Spleen (tissue), 11 donors: ENCODE results near the gene ZDBF2. TPM values are rescaled to one million over a fixed set of nuclear protein-coding genes. Genes with fewer than 3 reads are reported as not detected.

Experiments used
- DNase-seq: peaks from one replicate; pipeline ENCODE4 v3.0.0-alpha.2; 2020
- H3K27ac ChIP-seq, 8 donors: fragments of 200-600 bp; sonication (generic) in 7 of 8; 1 replicate in 4 of 8; 2 replicates in 4 of 8; pipeline versions ENCODE4 v1.5.0 to v1.8.0; 2016 to 2021; ENCODE audit warnings: inconsistent platforms in 4 of 8, mild to moderate bottlenecking in 4 of 8, moderate library complexity in 1 of 8
- H3K27me3 ChIP-seq, 7 donors: fragments of 200-600 bp; sonication (generic) in 6 of 7; replicated peaks in 1 of 7; 1 replicate in 4 of 7; 2 replicates in 3 of 7; pipeline versions ENCODE4 v1.5.0 to v1.8.0; 2016 to 2021; ENCODE audit warnings: inconsistent platforms in 3 of 7, mild to moderate bottlenecking in 1 of 7
- H3K36me3 ChIP-seq, 6 donors: fragments of 200-600 bp; sonication (generic) in 5 of 6; 1 replicate in 4 of 6; 2 replicates in 2 of 6; pipeline versions ENCODE4 v1.5.0 to v1.8.0; 2016 to 2021; ENCODE audit warnings: inconsistent platforms in 2 of 6
- H3K4me1 ChIP-seq, 6 donors: fragments of 200-600 bp; sonication (generic) in 5 of 6; 1 replicate in 3 of 6; 2 replicates in 3 of 6; pipeline versions ENCODE4 v1.5.0 to v1.8.0; 2016 to 2021; ENCODE audit warnings: inconsistent platforms in 3 of 6
- H3K4me3 ChIP-seq, 8 donors: fragments of 200-600 bp; sonication (generic) in 7 of 8; 1 replicate in 4 of 8; 2 replicates in 4 of 8; pipeline versions ENCODE4 v1.5.0 to v1.8.0; 2016 to 2021; ENCODE audit warnings: inconsistent platforms in 4 of 8, mild to moderate bottlenecking in 4 of 8, moderate library complexity in 2 of 8
- H3K9me3 ChIP-seq, 8 donors: fragments of 200-600 bp; sonication (generic) in 7 of 8; 1 replicate in 4 of 8; 2 replicates in 4 of 8; pipeline versions ENCODE4 v1.5.0 to v1.8.0; 2016 to 2021; ENCODE audit warnings: inconsistent platforms in 4 of 8
- POLR2A ChIP-seq, 3 donors: fragments of 450-650 bp; IDR thresholded peaks; one replicate each; pipeline ENCODE4 v1.5.1; 2017; ENCODE audit warnings: antibody characterized with exemption in 3 of 3, mild to moderate bottlenecking in 1 of 3
- POLR2AphosphoS5 ChIP-seq, 3 donors: sonication (generic); formaldehyde crosslinking; IDR thresholded peaks; one replicate each; pipeline ENCODE4 v1.5.1; 2017; ENCODE audit warnings: antibody characterized with exemption in 3 of 3
- WGBS, 5 donors: extraction: QIAGEN DNeasy Blood & Tissue Kit in 3 of 5; methylation state at CpG; one replicate each; pipeline versions ENCODE4 v1.1.5 to v1.1.7; 2013 to 2018; 5-methylcytosine and 5-hydroxymethylcytosine counted together
- intact Hi-C: fragments of 100-400 bp; cut with DNase I; formaldehyde crosslinking; loops from one replicate; pipeline ENCODE4 v1.15.0; 2023; ENCODE audit warnings: low total_unique reads
- polyA plus RNA-seq, 3 donors: library from polyadenylated mRNA; stranded (reverse); fragments of 200-250 nt; gene quantifications; one replicate each; pipeline ENCODE4 v1.2.1, GENCODE V29; 2013
- total RNA-seq, 7 donors: library from RNA; depleted of rRNA in 3 of 7; stranded (reverse); fragments of >200 nt in 3 of 7; fragmentation: NEBNext Ultra II Directional in 4 of 7; extraction: Animal tissue kit (Norgen Biotek cat#: 25700) in 4 of 7; gene quantifications; one replicate each; pipeline versions ENCODE4 v1.1.0 to v1.2.1, GENCODE V29; 2016 to 2021
- TF ChIP-seq, protein P1 (sequence below), 11 experiments: fragments of 200-600 bp in 7 of 11; fragments of 450-650 bp in 4 of 11; sonication (generic) in 4 of 11; IDR thresholded peaks in 8 of 11; conservative IDR thresholded peaks in 3 of 11; 1 replicate in 7 of 11; 2 replicates in 4 of 11; pipeline versions ENCODE4 v1.4.0 to v1.8.0; 2016 to 2021; ENCODE audit warnings: antibody characterized with exemption in 11 of 11, inconsistent platforms in 4 of 11, mild to moderate bottlenecking in 1 of 11
- donor health status: healthy with polysubstance abuse.
- donor health status: DM: no; HTN: no; CAD: no; lungs with moderate emphysema.
- donor health status: DM: no; HTN: no; CAD: no.
- donor health status: Bipolar disorder and iron deficiency.
- donor health status: healthy.
- donor health status: DM: no; HTN: no; CAD: no.
- donor health status: DM: yes; HTN: yes; CAD: no.

The ZDBF2 gene
- total and polyA plus RNA-seq, 10 donors = 1.2 to 14.7 (median 10.9) TPM

DNA sequence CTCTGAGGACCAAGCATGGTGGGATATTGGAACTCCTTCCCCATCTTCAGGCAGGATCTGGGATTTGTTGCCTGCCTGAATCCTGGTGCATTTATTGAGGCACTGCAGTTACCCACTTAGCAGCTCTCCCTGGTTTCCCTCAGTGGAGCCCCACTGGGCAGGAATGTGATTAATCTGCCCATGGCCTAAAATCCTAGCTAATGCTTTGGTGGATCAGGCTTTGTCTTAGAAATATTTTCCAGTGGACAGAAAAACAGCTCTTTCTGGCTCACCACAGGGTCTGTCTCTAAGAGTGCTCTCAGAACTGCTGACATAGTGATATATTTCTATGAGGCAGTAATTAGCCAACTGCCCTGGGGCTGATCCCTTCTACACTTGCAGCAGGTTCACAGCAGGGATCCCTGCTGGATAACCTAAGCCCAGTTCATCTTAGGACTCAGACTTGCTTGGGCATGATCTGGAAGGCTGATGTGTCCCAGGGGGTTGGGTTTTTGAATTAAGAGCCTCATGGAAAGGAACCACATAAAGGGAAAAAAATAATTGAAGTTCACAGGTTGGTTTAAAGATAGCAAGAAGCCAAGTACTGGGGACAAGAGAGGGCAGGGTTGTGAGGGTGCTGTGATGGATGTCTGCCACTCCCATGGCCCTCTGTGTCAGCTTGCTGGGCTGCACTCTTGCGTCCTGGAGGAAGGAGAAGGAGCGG, 44.3 kb upstream of the ZDBF2 start:
- Histone ChIP-seq H3K27ac (no peak overlapping the region), H3K4me3 (no peak overlapping the region), H3K27me3 (peaks cover 0 to 2% (median 0%) of the 10 kb centered on the region in 7 donors), H3K36me3 (no peaks in the 10 kb centered on the region), H3K9me3 (peaks cover 0 to 19% (median 10%) of the 10 kb centered on the region in 8 donors), H3K4me1 (no peaks in the 10 kb centered on the region)
- TF ChIP-seq, protein P1, sequence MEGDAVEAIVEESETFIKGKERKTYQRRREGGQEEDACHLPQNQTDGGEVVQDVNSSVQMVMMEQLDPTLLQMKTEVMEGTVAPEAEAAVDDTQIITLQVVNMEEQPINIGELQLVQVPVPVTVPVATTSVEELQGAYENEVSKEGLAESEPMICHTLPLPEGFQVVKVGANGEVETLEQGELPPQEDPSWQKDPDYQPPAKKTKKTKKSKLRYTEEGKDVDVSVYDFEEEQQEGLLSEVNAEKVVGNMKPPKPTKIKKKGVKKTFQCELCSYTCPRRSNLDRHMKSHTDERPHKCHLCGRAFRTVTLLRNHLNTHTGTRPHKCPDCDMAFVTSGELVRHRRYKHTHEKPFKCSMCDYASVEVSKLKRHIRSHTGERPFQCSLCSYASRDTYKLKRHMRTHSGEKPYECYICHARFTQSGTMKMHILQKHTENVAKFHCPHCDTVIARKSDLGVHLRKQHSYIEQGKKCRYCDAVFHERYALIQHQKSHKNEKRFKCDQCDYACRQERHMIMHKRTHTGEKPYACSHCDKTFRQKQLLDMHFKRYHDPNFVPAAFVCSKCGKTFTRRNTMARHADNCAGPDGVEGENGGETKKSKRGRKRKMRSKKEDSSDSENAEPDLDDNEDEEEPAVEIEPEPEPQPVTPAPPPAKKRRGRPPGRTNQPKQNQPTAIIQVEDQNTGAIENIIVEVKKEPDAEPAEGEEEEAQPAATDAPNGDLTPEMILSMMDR (IDR thresholded peaks at IDR 0.05 in 8 of 11, conservative IDR thresholded peaks at IDR 0.05 in 3 of 11) = no peak
- intact Hi-C loops = no loop called here
- WGBS, 5 donors = 60 to 78% (median 72%) methylated on average over 2 of the region's 2 CpGs
- no peak for DNase-seq

DNA sequence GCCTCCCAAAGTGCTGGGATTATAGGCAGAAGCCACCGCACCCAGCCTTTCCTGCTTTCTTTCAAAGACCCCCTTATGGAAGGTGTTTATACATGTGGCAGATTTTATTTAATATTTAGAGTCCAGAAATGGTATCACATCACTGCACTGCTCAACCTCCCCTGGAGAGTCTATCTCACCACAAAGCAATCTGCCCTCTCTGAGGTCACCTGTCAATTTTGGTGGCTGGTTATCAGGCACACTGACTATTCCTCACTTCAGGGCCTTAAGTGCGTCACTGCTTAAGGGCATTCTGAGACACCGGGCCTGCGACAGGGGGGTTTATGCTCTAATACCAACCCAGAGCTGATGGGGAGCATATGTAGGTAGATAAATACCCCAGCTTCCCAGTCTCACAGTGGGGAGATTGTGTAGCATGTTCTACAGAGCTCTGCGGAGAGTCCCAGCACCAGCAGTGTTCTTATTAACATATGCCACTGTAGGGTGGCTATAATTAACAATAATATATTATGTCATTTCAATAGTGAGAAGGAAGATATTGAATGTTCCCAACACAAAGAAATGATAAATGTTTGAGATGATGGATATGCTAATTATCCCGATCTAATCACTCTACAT, 42.7 kb upstream of the ZDBF2 start:
- Histone ChIP-seq H3K27me3 (peaks cover 0 to 5% (median 0%) of the 10 kb centered on the region in 7 donors), H3K9me3 (peaks cover 0 to 13% (median 5%) of the 10 kb centered on the region in 8 donors), H3K4me1 (no peaks in the 10 kb centered on the region), H3K4me3 (no peak overlapping the region), H3K27ac (no peak overlapping the region), H3K36me3 (no peaks in the 10 kb centered on the region)
- TF ChIP-seq, protein P1 (IDR thresholded peaks at IDR 0.05 in 8 of 11, conservative IDR thresholded peaks at IDR 0.05 in 3 of 11) = no peak
- no peak for TF ChIP-seq POLR2A (IDR thresholded peaks at IDR 0.05)
- no peak for DNase-seq
- 89 to 96% (median 93%) methylated on average over 6 of the region's 6 CpGs for WGBS, 5 donors
- intact Hi-C loops = no loop called here

DNA sequence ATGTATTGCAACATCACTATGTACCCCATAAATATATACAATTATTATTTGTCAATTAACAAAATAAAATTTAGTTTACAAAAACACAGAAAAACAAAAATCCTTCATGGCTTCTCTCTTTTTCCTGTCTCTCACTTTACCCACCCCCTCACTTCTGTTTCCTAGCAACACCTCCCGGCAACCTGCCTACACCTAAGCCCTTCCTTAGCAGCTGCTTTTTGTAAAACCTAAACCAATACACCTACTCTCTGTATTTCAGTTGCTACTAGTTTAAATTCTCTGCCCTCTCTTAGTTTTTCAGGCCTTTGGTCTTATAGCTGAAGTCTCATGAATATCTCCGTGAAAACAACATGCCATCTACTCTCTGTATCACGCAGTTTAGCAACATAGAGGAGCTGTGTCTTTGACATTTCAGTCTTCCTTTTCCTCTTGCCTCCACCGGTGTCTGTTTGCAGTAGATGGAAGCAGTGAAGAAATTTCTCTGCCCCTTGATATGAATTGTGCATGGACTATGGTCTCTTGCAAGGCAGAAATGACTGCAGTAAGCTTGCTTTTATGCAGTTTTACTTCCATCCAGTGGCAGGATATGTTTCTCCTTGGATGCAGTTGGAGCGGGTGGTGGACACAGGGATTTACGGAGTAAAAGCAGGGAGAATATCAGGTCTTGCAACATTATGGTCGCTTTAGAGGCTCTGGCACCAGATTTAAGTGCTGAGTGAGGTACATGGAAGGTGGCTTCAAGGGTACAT, 42.0 kb upstream of the ZDBF2 start:
- Histone ChIP-seq H3K4me3 (no peak overlapping the region), H3K27ac (no peak overlapping the region), H3K36me3 (no peaks in the 10 kb centered on the region), H3K27me3 (peaks cover 0 to 5% (median 0%) of the 10 kb centered on the region in 7 donors), H3K9me3 (peaks cover 0 to 6% (median 0%) of the 10 kb centered on the region in 8 donors), H3K4me1 (no peaks in the 10 kb centered on the region)
- no peak for DNase-seq
- 68 to 77% (median 74%) methylated on average over 7 of the region's 7 CpGs for WGBS, 5 donors
- intact Hi-C loops = no loop called here
- no peak for TF ChIP-seq POLR2A (IDR thresholded peaks at IDR 0.05)
- TF ChIP-seq, protein P1 (IDR thresholded peaks at IDR 0.05 in 8 of 11, conservative IDR thresholded peaks at IDR 0.05 in 3 of 11) = no peak
- no peak for TF ChIP-seq POLR2AphosphoS5 (IDR thresholded peaks at IDR 0.05)

DNA sequence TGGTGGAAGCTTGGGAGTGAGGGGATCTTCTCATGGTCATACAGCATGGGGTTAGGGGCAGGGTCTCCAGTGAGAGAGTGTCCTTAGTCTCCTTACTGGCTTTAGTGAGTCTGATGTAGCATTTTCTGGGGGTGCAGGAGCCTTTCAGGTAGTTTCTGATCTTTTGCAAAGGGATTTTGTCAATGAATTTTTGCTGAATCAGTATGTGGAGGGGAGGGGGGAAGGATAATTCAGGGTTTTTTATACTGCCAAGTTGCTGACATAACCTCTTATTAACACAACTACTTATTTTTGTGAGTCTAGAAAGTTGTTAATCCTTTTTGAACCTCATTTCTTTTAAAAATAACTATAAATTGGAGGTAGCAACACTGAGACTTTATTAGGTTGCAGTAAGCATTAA, 35.3 kb upstream of the ZDBF2 start:
- Histone ChIP-seq H3K4me3 (no peak overlapping the region), H3K4me1 (no peaks in the 10 kb centered on the region), H3K36me3 (no peaks in the 10 kb centered on the region), H3K9me3 (peaks cover 0 to 5% (median 0%) of the 10 kb centered on the region in 8 donors), H3K27me3 (peaks cover 0 to 10% (median 0%) of the 10 kb centered on the region in 7 donors), H3K27ac (no peak overlapping the region)
- no peak for TF ChIP-seq POLR2AphosphoS5 (IDR thresholded peaks at IDR 0.05)
- no peak for TF ChIP-seq POLR2A (IDR thresholded peaks at IDR 0.05)
- TF ChIP-seq, protein P1 (IDR thresholded peaks at IDR 0.05 in 8 of 11, conservative IDR thresholded peaks at IDR 0.05 in 3 of 11) = no peak
- no peak for DNase-seq
- intact Hi-C loops = no loop called here
